Activated CD4-positive, alpha-beta T cell treated with anti-CD3 and anti-CD28 coated beads for 36 hours (primary cell): ENCODE data around the gene GATA5. TPM values are rescaled to one million over a fixed set of nuclear protein-coding genes. Genes with fewer than 3 reads are reported as not detected.

Source experiments
- ATAC-seq: fragments of 200-7000 bp; cut with Tn5 transposase; one replicate; pipeline ENCODE4 v1.10.0; 2021; ENCODE audit warnings: mild to moderate bottlenecking, moderate library complexity
- CTCF ChIA-PET: fragments of 350-600 bp; sonication (Branson Sonifier 250); formaldehyde crosslinking; loops from one replicate; lab custom pipeline; 2021; ENCODE audit warnings: antibody characterized with exemption; lab: Charles Lee
- POLR2A ChIA-PET: fragments of 350-600 bp; sonication (Branson Sonifier 250); formaldehyde crosslinking; loops from one replicate; lab custom pipeline; 2021; ENCODE audit warnings: antibody characterized with exemption, inconsistent platforms; lab: Charles Lee
- DNase-seq: peaks from one replicate; pipeline ENCODE4 v3.0.0-alpha.2; 2020
- H3K27ac Mint-ChIP-seq: one replicate; pipeline ENCODE4 v1.8.0; 2021; ENCODE audit warnings: mixed read lengths
- H3K27me3 Mint-ChIP-seq: one replicate; pipeline ENCODE4 v1.8.0; 2021; ENCODE audit warnings: mixed read lengths
- H3K36me3 Mint-ChIP-seq: one replicate; pipeline ENCODE4 v1.8.0; 2021; ENCODE audit warnings: low read depth, mixed read lengths
- H3K4me1 Mint-ChIP-seq: one replicate; pipeline ENCODE4 v1.8.0; 2021; ENCODE audit warnings: mixed read lengths
- H3K4me3 Mint-ChIP-seq: one replicate; pipeline ENCODE4 v1.8.0; 2021; ENCODE audit warnings: mild to moderate bottlenecking, moderate library complexity, mixed read lengths
- H3K9me3 Mint-ChIP-seq: one replicate; pipeline ENCODE4 v1.8.0; 2021; ENCODE audit warnings: low read depth, mixed read lengths
- intact Hi-C, 2 experiments: fragments of 100-400 bp; cut with DNase I in 1 of 2; cut with micrococcal nuclease in 1 of 2; formaldehyde crosslinking; loops; one replicate each; pipeline versions ENCODE4 v1.14.2 to v1.15.1; 2022 to 2024; cut with DNase I, micrococcal nuclease
- total RNA-seq, 2 experiments: library from RNA; stranded (reverse); gene quantifications; one replicate each; pipeline ENCODE4 v1.2.3, GENCODE V29; 2021

GATA5 gene
- total RNA-seq, 2 experiments from 2014 or later: not detected

DNA sequence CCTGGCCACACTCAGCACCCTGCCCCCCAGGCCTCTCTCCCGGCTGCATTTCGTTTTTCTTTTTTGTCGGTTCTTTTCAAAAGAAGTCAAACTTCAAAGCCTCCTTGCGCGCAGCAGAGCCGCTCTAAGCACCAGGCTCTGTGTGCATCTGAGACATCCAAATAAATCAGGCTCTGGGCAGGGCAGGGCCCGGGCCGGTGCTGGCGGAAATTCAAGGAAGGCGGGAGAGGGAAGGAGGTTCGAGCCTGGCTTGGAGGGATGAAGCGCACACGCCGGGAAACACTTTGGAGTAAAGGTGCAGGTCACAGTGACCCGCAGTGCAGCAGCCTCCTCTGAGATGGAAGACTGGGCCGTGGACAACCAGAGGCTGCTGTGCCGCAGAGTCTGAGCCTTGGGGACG lies 5.8 kb downstream of the GATA5 start:
- Mint-ChIP-seq H3K27me3 (peaks cover 21% of the 10 kb centered on the region), H3K4me3 (no peak overlapping the region), H3K27ac (no peak overlapping the region), H3K9me3 (no peaks in the 10 kb centered on the region), H3K36me3 (no peaks in the 10 kb centered on the region), H3K4me1 (no peaks in the 10 kb centered on the region)
- ATAC-seq (no peak), DNase-seq (no peak)
- POLR2A ChIA-PET: no interaction called here
- intact Hi-C loops: loop anchor here in 1 of 2 experiments (10.0 kb wide), 1 partner anchor 705 kb away; no protein-coding TSS in a partner anchor
- CTCF ChIA-PET: no interaction called here

DNA sequence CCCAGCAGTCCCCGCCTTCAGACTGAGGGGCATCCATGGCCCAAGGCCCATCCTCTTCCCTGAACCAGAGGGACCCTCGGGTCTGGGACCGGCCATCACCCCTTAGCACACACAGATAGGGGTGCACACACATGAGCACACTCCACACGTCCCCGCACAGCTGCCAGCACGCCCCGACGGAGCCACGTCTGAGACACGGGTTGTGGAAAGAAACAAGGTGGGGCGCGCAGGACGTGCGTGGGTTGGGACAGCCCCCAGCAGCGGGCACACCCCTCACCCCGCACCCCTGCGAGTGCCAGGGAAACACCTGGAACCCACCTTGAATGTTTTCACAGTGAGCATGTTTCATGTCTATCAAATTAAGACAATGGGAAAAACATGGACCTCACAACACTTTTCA lies 6.4 kb downstream of the GATA5 start:
- Mint-ChIP-seq H3K27ac (no peak overlapping the region), H3K27me3 (peaks cover 18% of the 10 kb centered on the region), H3K4me1 (no peaks in the 10 kb centered on the region), H3K4me3 (no peak overlapping the region), H3K36me3 (no peaks in the 10 kb centered on the region), H3K9me3 (no peaks in the 10 kb centered on the region)
- DNase-seq: no peak
- ChIA-PET POLR2A (no interaction called here), CTCF (no interaction called here)
- no peak for ATAC-seq
- intact Hi-C loops: no loop called here

DNA sequence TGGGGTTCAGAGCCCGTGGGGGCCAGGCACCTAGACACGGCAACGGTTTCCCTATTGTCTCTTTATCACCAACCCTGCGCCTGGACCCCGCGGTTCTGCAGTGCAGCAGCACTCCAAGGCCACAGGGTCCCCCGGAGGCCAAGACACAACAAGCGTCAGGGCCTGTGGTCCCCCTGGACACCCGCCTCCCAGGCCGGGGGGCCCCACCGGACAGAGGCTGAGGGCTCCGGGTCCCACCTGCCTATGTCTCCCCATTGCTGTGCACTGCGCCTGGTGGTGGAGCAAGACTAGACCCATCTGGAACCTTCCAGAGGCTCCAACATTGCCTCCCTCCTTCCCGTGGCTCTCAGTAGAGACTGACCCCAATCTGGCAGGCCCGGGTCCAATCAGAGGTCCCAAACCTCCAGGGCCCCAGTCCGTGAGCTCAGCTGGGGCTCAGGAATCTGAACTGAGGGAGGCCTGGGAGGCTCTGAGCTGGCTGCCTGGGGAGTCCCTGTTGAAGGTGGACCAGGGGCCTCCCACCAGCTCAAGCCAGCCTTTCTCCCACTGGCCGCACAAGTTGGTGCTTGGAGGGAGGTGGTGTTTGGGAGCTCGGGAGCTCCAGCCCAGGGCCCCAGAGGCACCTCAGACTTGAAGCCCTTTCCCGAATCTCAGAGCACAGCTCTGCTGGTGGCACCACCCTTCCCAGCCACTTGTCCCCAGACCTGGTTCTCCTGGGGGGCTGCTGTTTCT lies 8.8 kb downstream of the GATA5 start:
- ChIA-PET POLR2A (no interaction called here), CTCF (interaction anchor here (0.6 kb wide), 1 partner anchor 306 kb away, joined by 4 read pairs; no protein-coding TSS in a partner anchor)
- Mint-ChIP-seq H3K27me3 (peaks cover 9% of the 10 kb centered on the region), H3K27ac (no peak overlapping the region), H3K4me1 (no peaks in the 10 kb centered on the region), H3K9me3 (no peaks in the 10 kb centered on the region), H3K36me3 (no peaks in the 10 kb centered on the region), H3K4me3 (no peak overlapping the region)
- intact Hi-C loops: no loop called here
- ATAC-seq (no peak), DNase-seq (no peak)

DNA sequence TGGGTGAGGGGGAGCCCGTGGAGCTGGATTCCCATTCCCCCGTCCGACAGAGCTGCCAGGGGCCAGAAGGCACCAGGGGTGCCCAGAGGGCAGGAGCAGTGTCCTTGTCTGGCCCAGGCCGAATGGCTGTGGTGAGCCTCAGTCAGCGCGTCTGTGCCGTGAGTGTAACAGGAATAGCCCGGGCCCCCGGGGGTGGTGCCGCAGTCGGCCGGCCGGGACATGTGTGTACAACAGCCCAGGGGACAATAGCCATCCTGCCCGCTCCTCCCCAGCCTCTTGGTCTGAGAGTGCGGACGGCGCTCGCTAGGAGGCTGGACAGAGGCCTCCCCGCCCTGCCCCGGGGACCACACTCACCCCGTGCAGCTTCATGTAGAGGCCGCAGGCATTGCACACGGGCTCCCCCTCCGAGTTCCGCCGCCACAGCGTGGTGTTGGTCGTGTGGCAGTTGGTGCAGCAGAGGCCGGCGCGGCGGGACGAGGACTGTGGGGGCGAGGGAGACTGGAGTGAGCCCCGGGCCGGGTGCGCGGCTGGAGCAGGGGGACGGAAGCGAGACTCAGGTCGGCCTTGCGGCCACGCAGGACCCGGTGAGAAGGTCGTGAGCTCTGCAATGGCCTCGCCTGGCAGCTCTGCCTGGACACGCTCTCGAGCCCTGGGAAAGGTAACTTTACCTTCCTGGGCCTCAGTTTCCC lies 9.6 kb downstream of the GATA5 start:
- no peaks in the 10 kb centered on the region for H3K4me1 Mint-ChIP-seq
- ATAC-seq: no peak
- peaks cover 8% of the 10 kb centered on the region for H3K27me3 Mint-ChIP-seq
- DNase-seq: no peak
- H3K36me3 Mint-ChIP-seq: no peaks in the 10 kb centered on the region
- intact Hi-C loops: no loop called here
- H3K4me3 Mint-ChIP-seq: no peak overlapping the region
- H3K27ac Mint-ChIP-seq: no peak overlapping the region
- ChIA-PET POLR2A (no interaction called here), CTCF (no interaction called here)
- H3K9me3 Mint-ChIP-seq: no peaks in the 10 kb centered on the region

DNA sequence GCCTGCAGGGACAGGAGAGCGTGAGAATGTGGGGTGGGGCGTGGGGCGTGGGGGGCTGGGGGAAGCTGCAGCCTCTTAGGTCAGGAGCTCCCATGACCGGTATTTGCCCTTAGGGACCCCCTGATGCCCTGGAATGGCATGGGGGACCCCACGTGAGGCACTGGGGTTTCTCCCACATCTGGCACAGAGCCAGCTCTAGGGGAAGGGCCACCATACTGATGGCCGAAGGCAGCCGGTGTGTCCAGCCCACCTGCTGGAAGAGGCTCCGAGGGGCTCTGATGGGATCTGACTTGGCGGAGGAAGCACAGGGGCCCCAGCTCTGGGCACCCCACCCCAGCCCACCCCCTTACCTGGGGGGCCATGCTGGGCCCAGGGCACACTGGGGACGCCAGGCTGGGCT lies 10.8 kb downstream of the GATA5 start:
- CTCF ChIA-PET: no interaction called here
- H3K36me3 Mint-ChIP-seq: no peaks in the 10 kb centered on the region
- ATAC-seq (no peak), DNase-seq (no peak)
- H3K4me1 Mint-ChIP-seq: no peaks in the 10 kb centered on the region
- POLR2A ChIA-PET: no interaction called here
- intact Hi-C loops: no loop called here
- H3K27ac Mint-ChIP-seq: no peak overlapping the region
- H3K27me3 Mint-ChIP-seq: peaks cover 4% of the 10 kb centered on the region
- H3K4me3 Mint-ChIP-seq: no peak overlapping the region
- H3K9me3 Mint-ChIP-seq: no peaks in the 10 kb centered on the region

DNA sequence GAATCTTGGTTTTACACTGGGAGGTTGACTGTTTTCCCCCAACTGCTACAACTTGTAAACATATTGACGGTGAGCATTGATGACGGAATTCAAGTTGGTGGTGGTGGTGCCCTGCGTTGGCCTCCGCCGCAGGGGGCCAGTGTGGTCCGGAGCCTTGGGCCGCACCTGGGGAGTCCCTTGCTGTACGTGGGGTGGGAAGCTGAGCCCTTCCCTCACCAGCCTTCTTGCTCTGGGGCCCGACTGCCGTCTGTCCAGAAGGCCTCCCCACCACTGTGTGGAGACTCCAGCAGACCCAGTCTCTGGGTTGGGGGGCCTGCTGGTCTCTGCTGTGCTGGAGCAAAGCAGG lies 11.4 kb downstream of the GATA5 start:
- intact Hi-C loops: no loop called here
- no peak overlapping the region for H3K27ac Mint-ChIP-seq
- CTCF ChIA-PET: no interaction called here

DNA sequence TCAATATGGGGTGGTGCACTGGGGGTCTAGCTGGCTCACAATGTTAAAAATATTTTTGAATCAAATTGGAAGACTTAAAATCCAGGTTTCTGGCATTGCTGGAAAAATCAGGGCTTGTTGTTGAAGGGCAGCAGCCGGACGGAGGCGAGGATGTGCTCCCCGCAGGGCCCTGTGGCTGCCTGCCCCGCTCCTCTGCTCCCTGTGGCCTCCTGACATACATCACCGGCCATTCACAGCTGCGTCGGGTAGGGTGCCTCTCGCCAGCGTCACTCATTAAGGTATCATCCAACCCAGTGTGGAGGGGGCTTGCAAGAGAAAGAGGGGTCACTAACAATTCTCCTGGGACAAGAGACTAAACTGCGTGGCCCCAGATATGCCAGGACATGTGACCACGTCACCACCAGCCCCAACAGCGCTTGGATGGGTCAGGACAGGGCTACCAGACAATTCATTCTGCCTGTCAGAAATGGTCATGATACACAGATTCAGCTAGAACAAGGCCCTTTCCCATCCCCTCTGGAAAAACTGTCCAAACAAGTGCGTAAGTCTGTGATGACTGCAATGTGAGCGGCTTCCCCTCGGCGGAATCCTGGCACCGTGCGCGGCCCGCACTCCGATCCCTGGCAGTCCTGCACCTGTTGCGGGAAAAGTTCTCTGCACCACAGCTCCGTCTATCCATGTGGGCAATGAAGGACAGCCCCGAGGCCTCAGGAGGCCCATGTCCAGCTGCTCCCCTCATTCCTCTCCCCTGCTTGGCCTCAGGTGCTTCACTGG lies 12.0 kb downstream of the GATA5 start:
- ATAC-seq: no peak
- Mint-ChIP-seq H3K9me3 (no peaks in the 10 kb centered on the region), H3K27ac (no peak overlapping the region), H3K27me3 (no peaks in the 10 kb centered on the region), H3K36me3 (no peaks in the 10 kb centered on the region), H3K4me3 (no peak overlapping the region), H3K4me1 (no peaks in the 10 kb centered on the region)
- no peak for DNase-seq
- ChIA-PET POLR2A (no interaction called here), CTCF (no interaction called here)
- intact Hi-C loops: no loop called here

More for the DNA sequence above, 11.4 kb downstream of the GATA5 start:
- no peak overlapping the region for H3K4me3 Mint-ChIP-seq
- POLR2A ChIA-PET: no interaction called here
- no peaks in the 10 kb centered on the region for H3K27me3 Mint-ChIP-seq
- no peaks in the 10 kb centered on the region for H3K4me1 Mint-ChIP-seq
- no peaks in the 10 kb centered on the region for H3K36me3 Mint-ChIP-seq
- no peak for ATAC-seq
- H3K9me3 Mint-ChIP-seq: no peaks in the 10 kb centered on the region
- DNase-seq: no peak

DNA sequence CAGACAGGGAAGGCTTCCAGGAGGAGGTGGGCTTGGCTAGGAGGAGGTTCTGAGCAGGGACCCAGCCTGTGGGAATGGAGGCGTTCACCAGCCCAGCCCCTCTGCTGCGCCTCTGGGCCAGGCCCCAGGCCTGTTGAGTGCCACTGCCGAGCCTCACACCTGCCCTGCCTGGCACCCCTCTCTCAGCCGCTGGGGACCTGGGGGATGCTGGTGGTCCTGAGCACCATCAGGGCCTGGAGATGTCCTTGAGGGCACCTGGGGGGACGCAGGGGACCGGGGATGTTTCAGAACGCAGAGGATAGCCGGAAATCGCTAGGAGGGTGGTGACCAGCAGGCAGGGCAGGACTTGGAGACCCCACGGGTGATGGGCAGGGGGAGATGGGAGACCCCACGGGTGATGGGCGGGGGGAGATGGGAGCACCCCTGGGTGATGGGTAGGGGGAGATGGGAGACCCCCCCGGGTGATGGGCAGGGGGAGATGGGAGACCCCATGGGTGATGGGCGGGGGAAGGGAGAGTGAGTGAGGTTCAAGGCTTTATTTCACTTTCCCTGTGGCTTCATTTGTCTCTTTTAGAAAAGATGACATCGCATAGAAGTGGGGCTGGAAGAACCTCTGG lies 12.7 kb downstream of the GATA5 start:
- H3K27ac Mint-ChIP-seq: no peak overlapping the region
- H3K27me3 Mint-ChIP-seq: peaks cover 1% of the 10 kb centered on the region
- no peaks in the 10 kb centered on the region for H3K4me1 Mint-ChIP-seq
- no peak overlapping the region for H3K4me3 Mint-ChIP-seq
- intact Hi-C loops: no loop called here
- no peak for ATAC-seq
- ChIA-PET CTCF (no interaction called here), POLR2A (no interaction called here)
- H3K9me3 Mint-ChIP-seq: no peaks in the 10 kb centered on the region
- H3K36me3 Mint-ChIP-seq: no peaks in the 10 kb centered on the region
- DNase-seq: no peak

DNA sequence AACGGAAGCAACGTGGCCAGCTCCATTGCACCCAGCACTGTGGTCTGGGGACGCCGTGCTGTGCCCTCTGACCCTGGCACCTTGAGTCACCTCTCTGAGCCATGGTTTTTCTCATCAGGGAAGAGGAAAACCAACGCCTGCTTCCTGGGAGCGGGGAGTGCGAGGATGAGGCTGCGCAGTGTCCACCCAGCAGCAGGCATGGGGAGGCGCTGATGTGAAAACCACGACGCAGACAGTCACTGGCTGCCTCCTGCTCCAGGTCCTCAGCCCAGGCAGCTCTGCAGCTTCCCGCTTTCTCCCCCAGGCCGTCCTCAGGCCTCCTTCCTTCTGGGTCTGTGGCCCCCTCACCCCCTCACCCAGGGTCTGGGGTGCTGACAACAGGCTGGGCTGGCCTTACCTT lies 14.0 kb downstream of the GATA5 start:
- H3K27ac Mint-ChIP-seq: no peak overlapping the region
- intact Hi-C loops: no loop called here
- no peaks in the 10 kb centered on the region for H3K36me3 Mint-ChIP-seq
- ATAC-seq: no peak
- ChIA-PET CTCF (no interaction called here), POLR2A (no interaction called here)
- no peaks in the 10 kb centered on the region for H3K9me3 Mint-ChIP-seq
- no peak for DNase-seq
- no peak overlapping the region for H3K4me3 Mint-ChIP-seq
- no peaks in the 10 kb centered on the region for H3K4me1 Mint-ChIP-seq
- H3K27me3 Mint-ChIP-seq: peaks cover 3% of the 10 kb centered on the region

DNA sequence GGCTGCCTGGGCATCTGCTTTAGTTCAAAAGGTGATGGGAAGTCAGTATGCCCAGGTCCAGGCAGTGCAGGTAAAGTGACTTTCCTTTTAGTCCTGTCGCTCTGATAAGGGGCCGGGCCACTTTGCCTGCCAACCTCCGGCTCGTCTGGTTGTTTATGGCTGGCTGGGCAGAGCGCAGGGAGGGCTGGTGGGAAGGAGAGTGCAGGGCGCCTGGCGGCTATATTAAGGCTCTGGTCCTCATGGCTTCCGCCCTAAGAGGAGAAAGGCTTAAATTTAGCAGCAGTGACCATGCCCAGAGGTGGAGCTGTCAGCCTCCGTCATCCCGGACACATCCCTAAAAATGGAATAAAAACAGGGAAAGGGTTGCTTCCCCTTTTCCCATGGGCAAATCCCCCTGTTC lies 14.6 kb downstream of the GATA5 start:
- CTCF ChIA-PET: no interaction called here
- Mint-ChIP-seq H3K36me3 (no peaks in the 10 kb centered on the region), H3K27me3 (peaks cover 4% of the 10 kb centered on the region), H3K4me3 (no peak overlapping the region), H3K9me3 (no peaks in the 10 kb centered on the region), H3K4me1 (no peaks in the 10 kb centered on the region), H3K27ac (no peak overlapping the region)
- POLR2A ChIA-PET: no interaction called here
- ATAC-seq (no peak), DNase-seq (no peak)
- intact Hi-C loops: no loop called here

DNA sequence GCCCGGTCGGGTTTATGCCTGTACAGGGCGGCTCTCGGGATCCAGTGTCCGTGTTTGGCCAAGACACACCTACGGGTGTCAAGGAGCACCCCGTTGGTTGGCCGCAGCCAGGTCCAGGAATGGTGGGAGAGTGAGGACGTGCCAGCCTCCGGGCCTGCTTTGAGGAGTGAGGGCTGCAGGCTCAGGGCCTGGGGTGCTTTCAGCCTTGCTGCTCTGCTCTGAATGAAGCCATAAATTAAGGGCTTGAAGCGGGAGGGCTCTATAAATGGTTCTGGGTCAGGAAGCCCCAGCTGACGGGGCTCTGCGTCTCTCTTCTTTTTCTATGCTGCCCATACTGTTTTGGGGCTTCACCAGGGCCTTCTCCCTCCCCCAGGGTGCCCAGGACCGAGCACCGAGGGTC lies 15.1 kb downstream of the GATA5 start:
- ATAC-seq: no peak
- intact Hi-C loops: no loop called here
- ChIA-PET CTCF (no interaction called here), POLR2A (no interaction called here)
- Mint-ChIP-seq H3K4me1 (no peaks in the 10 kb centered on the region), H3K4me3 (no peak overlapping the region), H3K27me3 (peaks cover 5% of the 10 kb centered on the region), H3K36me3 (no peaks in the 10 kb centered on the region), H3K27ac (no peak overlapping the region), H3K9me3 (no peaks in the 10 kb centered on the region)
- no peak for DNase-seq
